Ovary (tissue), 9 donors: ENCODE measurements around the gene PTPRK. TPM values are rescaled to one million over a fixed set of nuclear protein-coding genes. Genes with fewer than 3 reads are reported as not detected.

ENCODE experiments used
- DNase-seq, 5 donors: peaks; one replicate each; pipeline ENCODE4 v3.0.0-alpha.2; 2019 to 2020
- H3K27ac ChIP-seq, 2 donors: fragments of 200-600 bp; one replicate each; pipeline versions ENCODE4 v1.5.1 to v1.8.0; 2019 to 2022
- H3K27me3 ChIP-seq: fragments of 200-600 bp; one replicate; pipeline ENCODE4 v1.8.0; 2022
- H3K36me3 ChIP-seq: fragments of 200-600 bp; sonication (generic); one replicate; pipeline ENCODE4 v1.5.1; 2019
- H3K4me1 ChIP-seq: one replicate; pipeline ENCODE4 v1.8.1; 2013; ENCODE audit warnings: mild to moderate bottlenecking, moderate library complexity; ENCODE audit not compliant: insufficient read depth
- H3K4me3 ChIP-seq: fragments of 200-600 bp; sonication (generic); one replicate; pipeline ENCODE4 v1.5.1; 2017
- H3K9me3 ChIP-seq, 2 donors: fragments of 200-600 bp in 1 of 2; sonication (generic) in 1 of 2; one replicate each; pipeline versions ENCODE4 v1.5.1 to v1.8.1; 2013 to 2019; ENCODE audit warnings: mild to moderate bottlenecking in 1 of 2, moderate library complexity in 1 of 2
- CTCF ChIP-seq, 3 donors: fragments of 450-650 bp in 2 of 3; fragments of 200-600 bp in 1 of 3; IDR thresholded peaks; one replicate each; pipeline versions ENCODE4 v1.5.1 to v1.8.0; 2016 to 2022; ENCODE audit warnings: antibody characterized with exemption in 3 of 3, mild to moderate bottlenecking in 1 of 3
- EP300 ChIP-seq: sonication (generic); formaldehyde crosslinking; IDR thresholded peaks from one replicate; pipeline ENCODE4 v1.6.1; 2017; ENCODE audit warnings: antibody characterized with exemption
- POLR2A ChIP-seq: fragments of 450-650 bp; IDR thresholded peaks from one replicate; pipeline ENCODE4 v1.6.1; 2017; ENCODE audit warnings: antibody characterized with exemption, mild to moderate bottlenecking, moderate library complexity
- WGBS, 3 donors: extraction: QIAGEN DNeasy Blood & Tissue Kit in 1 of 3; methylation state at CpG; one replicate each; pipeline versions ENCODE4 v1.1.5 to v1.1.7; 2013 to 2017; 5-methylcytosine and 5-hydroxymethylcytosine counted together
- intact Hi-C, 4 donors: fragments of 100-400 bp; cut with DNase I; formaldehyde crosslinking; loops; one replicate each; pipeline versions ENCODE4 v1.11.0 to v1.15.1; 2022 to 2023
- polyA plus RNA-seq, 2 donors: library from polyadenylated mRNA; stranded (reverse); fragments of 200-250 nt in 1 of 2; fragments of 350-450 nt in 1 of 2; fragmentation: Illumina TruSeq in 1 of 2; extraction: RNeasy Lipid Tissue Mini Kit (QIAGEN cat#74804) in 1 of 2; gene quantifications; one replicate each; pipeline ENCODE4 v1.2.3, GENCODE V29; 2013 to 2014
- total RNA-seq, 7 donors: library from RNA; depleted of rRNA in 2 of 7; stranded (reverse); fragments of >200 nt in 2 of 7; fragmentation: NEBNext Ultra II Directional in 3 of 7; extraction: Animal tissue kit (Norgen Biotek cat#: 25700) in 3 of 7; gene quantifications; one replicate each; pipeline versions ENCODE4 v1.1.0 to v1.2.4, GENCODE V29; 2016 to 2023
- donor health status: DM: no; HTN: no; CAD: no; lungs with moderate emphysema.
- donor health status: DM: no; HTN: no; CAD: no.
- donor health status: Bipolar disorder and iron deficiency.
- donor health status: DM: yes; HTN: yes; CAD: no.
- donor health status: DM: no; HTN: no; CAD: no.
- donor health status: DM: yes; HTN: yes; CAD: no.

Gene PTPRK
- total and polyA plus RNA-seq, 9 donors, result 24.0 to 50.7 (median 44.1) TPM

DNA sequence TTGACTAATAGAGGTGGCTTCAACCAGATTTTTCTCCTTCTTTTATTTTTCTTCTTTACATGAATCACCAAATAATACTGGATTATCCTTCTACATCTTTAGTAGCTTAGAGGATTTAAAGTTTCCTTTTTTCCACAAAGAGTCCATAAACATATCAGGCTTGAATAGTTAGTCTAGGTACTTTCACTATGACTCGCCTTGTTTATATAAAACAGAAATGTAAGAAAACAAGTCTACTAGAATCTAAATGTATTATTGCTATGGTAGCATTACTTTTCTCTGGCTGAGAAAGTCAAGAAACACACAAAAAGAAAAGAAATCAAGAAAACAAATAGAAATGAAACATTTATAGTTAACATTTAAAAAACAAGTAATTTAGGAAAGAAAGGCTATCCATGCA is 215.2 kb downstream of the PTPRK start:
- no peak overlapping the region for H3K27ac ChIP-seq
- H3K4me3 ChIP-seq, result no peak overlapping the region
- no peaks in the 10 kb centered on the region for H3K27me3 ChIP-seq
- no peaks in the 10 kb centered on the region for H3K4me1 ChIP-seq
- no peaks in the 10 kb centered on the region for H3K36me3 ChIP-seq
- H3K9me3 ChIP-seq, result no peaks in the 10 kb centered on the region
- TF ChIP-seq POLR2A (no peak), CTCF (IDR thresholded peaks at IDR 0.05) (no peak), EP300 (no peak)
- DNase-seq, result no peak
- 75 to 85% (median 76%) methylated on average over 1 of the region's 1 CpG for WGBS, 3 donors
- intact Hi-C loops, result no loop called here

DNA sequence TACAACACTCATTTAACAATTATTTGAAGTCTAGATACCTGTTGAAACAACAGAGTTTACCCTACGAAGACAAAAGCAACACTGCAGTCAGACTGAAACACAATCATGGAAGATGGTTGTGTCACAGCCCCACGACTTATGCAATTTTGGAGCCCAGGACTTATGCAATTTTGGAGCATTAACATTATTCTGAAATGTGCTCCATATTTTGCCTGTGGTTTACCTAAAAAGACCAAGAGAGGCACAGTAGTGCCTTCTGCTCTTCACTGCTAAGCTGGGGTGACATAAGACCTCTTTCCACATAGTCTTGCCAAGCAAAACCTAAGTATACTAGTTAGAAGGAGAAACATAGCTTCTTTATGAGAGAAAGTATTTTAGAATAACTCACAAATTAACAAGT is 216.5 kb downstream of the PTPRK start:
- WGBS, 3 donors, result 89 to 97% (median 96%) methylated on average over 2 of the region's 2 CpGs
- TF ChIP-seq CTCF (IDR thresholded peaks at IDR 0.05) (no peak), POLR2A (no peak), EP300 (no peak)
- Histone ChIP-seq H3K9me3 (no peaks in the 10 kb centered on the region), H3K4me3 (no peak overlapping the region), H3K27ac (no peak overlapping the region), H3K36me3 (no peaks in the 10 kb centered on the region), H3K4me1 (no peaks in the 10 kb centered on the region), H3K27me3 (no peaks in the 10 kb centered on the region)
- no peak for DNase-seq
- intact Hi-C loops, result loop anchor here in 1 of 4 donors (5.0 kb wide), 1 partner anchor 77 kb away; no protein-coding TSS in a partner anchor

DNA sequence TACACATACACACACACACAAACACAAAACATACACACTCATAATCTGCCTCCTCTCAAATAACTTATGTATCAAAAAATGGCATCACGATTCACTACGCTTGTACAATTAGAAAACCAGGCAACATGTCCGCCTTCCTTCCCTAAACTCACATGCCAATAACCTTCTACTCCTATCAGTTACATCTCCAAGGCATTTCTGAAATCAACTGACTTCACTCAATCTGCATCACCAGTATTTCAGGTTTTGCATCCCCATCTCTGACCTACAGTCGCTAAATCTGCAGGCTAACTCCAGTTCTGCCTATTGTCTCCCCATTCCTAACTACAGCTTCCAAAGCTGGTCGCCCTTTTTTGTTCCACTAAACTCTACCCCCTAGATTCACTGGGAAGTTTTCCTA is 217.5 kb downstream of the PTPRK start:
- H3K27me3 ChIP-seq, result no peaks in the 10 kb centered on the region
- 97 to 99% (median 98%) methylated on average over 5 of the region's 5 CpGs for WGBS, 3 donors
- intact Hi-C loops, result loop anchor here in 1 of 4 donors (5.0 kb wide), 1 partner anchor 76 kb away; no protein-coding TSS in a partner anchor
- H3K9me3 ChIP-seq, result no peaks in the 10 kb centered on the region
- H3K4me1 ChIP-seq, result no peaks in the 10 kb centered on the region
- TF ChIP-seq POLR2A (no peak), CTCF (IDR thresholded peaks at IDR 0.05) (no peak), EP300 (no peak)
- H3K4me3 ChIP-seq, result no peak overlapping the region
- no peak overlapping the region for H3K27ac ChIP-seq
- no peak for DNase-seq
- H3K36me3 ChIP-seq, result no peaks in the 10 kb centered on the region

- Histone ChIP-seq H3K27ac (no peak overlapping the region), H3K27me3 (no peaks in the 10 kb centered on the region)
These were observed 224.7 kb downstream of the PTPRK start for GRCh38 chr6:128295670-128296069.

More at GRCh38 chr6:128295670-128296069, 224.7 kb downstream of the PTPRK start:
- intact Hi-C loops, result no loop called here
- Histone ChIP-seq H3K36me3 (no peaks in the 10 kb centered on the region), H3K4me1 (no peaks in the 10 kb centered on the region), H3K9me3 (peaks cover 0 to 3% of the 10 kb centered on the region in 2 donors), H3K4me3 (no peak overlapping the region)
- TF ChIP-seq POLR2A, result no peak
- no peak for TF ChIP-seq CTCF (IDR thresholded peaks at IDR 0.05)
- WGBS, 3 donors, result 88 to 93% (median 92%) methylated on average over 2 of the region's 2 CpGs
- no peak for DNase-seq
